MM.1S (cell line): ENCODE measurements around the gene MCM9.

Source experiments
- EZH2 ChIP-seq: fragments of 300-600 bp; sonication (generic); optimal IDR thresholded peaks from 2 replicates; pipeline ENCODE3; 2017; ENCODE audit warnings: low read depth, mild to moderate bottlenecking, antibody characterized with exemption, low read length, mixed read lengths
- TF ChIP-seq, protein P1 (sequence below): fragments of 300-600 bp; sonication (generic); IDR thresholded peaks from 2 replicates; pipeline ENCODE4 v1.5.1; 2016; ENCODE audit warnings: antibody characterized with exemption, low read length, mixed read lengths

DNA sequence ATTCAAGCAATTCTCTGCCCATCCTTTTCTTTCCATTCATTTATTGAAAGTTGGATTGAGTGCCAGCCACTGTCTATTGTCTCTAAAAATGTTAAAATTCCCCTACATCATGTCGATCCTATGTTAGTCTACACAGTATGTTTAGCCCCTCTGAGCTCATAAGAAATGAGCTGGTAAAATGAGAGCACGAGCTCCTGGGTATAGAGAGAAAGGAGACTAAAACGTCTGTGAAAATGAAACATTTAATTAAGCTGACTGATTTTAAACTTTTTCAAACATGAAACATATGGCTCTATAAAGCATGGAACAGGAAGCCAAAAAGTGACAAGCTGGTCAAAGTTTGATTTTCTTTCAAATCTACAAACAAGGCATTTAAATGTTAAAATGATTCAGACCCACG, 145.0 kb downstream of the MCM9 start:
- TF ChIP-seq, protein P1, sequence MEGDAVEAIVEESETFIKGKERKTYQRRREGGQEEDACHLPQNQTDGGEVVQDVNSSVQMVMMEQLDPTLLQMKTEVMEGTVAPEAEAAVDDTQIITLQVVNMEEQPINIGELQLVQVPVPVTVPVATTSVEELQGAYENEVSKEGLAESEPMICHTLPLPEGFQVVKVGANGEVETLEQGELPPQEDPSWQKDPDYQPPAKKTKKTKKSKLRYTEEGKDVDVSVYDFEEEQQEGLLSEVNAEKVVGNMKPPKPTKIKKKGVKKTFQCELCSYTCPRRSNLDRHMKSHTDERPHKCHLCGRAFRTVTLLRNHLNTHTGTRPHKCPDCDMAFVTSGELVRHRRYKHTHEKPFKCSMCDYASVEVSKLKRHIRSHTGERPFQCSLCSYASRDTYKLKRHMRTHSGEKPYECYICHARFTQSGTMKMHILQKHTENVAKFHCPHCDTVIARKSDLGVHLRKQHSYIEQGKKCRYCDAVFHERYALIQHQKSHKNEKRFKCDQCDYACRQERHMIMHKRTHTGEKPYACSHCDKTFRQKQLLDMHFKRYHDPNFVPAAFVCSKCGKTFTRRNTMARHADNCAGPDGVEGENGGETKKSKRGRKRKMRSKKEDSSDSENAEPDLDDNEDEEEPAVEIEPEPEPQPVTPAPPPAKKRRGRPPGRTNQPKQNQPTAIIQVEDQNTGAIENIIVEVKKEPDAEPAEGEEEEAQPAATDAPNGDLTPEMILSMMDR = no peak
- no peak for TF ChIP-seq EZH2
